Activated T-cell treated with anti-CD3 and anti-CD28 coated beads, Interleukin-2, amount 50 U/mL, for 1 hour (primary cell): ENCODE measurements around the gene SUSD5.
"Not testable (repeated sequence)": the region's sequence is repeated elsewhere in the genome, so short reads cannot be mapped to it uniquely, and the experiment has no call there.

Experiments
- DNase-seq: peaks from one replicate; pipeline ENCODE4 v3.0.0-alpha.2; 2020

SUSD5 gene

DNA sequence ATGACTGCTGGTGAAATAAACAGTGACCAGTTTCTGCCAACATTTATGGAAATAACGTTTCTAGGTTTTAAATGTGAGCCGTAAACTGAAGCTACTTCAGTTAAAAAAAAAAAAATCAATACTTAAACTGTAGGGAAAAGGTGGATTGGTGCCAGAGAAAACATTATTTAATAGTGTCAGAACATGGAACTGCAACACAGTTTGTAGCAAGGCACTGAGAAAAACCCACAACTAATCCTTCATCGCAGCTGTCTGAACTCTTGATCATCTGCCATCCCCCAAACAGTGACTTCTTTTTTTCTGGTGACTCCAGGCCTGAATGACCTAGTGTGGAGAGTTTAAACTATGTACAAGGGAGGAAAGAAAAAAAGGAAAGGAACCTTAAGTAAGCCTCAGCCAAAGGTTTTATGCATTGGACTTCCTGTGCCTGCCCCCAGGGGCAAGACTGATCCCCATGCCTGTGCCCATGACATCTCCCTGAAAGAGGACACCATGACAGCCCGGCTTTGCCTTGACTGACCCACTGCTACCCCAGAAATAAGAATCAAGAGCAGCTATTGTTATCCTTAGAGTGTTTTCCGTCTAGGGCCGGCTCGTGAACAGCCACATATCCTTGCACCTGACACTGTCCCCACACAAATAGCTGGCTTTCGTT lies 71.7 kb downstream of the SUSD5 start:
- no peak for DNase-seq

DNA sequence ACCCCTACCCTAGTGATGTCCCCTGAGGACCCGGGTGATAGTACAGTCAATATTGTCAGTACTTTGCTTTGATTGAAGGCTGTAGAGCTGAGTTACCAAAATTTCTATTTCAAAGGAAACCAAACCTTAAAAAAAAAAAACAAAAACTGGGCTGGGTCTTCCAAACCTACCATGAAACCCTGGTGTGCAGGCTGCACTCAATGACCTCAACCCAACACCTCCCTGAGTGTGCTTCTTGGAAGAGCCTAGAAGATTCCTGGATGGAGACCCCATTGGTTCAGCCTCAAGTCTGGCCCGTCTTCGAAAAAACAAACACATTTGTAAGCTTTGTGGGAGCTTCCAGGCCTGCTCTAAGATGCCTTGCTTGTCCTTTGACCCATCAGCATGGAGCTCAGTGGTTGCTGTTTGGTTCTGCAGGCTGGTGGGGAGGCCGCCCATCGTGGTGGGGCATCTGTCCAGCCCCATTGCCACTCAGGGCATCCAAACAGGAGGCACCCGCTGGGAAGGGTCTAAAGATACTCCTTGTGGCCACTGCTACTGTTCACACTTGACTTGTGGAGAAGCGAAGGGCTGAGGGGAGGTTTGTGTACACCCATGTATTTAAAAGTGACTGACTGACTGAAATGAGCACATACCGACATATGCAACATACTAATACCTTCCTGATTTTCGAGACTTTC lies 72.6 kb downstream of the SUSD5 start:
- no peak for DNase-seq

DNA sequence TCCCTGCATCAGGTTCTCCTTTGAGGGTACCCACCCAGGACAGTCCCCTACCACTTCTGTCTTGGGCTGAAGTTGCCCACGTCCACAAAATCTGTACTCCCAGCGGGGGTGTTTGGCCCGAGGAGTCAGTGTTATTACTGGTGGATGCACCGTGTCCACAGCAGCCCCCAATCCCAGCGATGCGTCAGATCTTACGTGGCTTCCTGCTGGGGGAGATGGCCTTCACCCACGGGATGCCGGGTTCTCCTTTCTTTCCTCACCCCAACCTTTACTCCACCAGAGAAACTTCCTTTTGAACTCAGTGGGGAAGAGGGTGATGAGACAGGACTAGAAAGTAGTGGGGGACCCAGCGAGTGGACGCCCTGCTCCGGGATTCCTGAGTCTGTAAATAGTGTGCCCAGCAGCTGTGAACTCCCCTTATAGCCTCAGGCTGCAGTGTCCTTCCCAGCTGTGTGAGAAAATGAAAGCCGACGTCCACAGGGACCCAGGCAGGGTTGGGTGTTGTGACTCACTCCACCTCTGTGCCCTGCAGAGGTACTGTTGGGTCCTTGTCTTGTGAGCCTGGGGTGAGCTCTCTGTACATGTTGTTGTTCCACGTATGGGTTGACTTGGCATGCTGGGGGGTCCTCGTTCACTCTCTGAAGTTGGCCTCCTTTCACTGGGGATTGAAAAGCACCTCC lies 73.2 kb downstream of the SUSD5 start:
- DNase-seq = no peak

DNA sequence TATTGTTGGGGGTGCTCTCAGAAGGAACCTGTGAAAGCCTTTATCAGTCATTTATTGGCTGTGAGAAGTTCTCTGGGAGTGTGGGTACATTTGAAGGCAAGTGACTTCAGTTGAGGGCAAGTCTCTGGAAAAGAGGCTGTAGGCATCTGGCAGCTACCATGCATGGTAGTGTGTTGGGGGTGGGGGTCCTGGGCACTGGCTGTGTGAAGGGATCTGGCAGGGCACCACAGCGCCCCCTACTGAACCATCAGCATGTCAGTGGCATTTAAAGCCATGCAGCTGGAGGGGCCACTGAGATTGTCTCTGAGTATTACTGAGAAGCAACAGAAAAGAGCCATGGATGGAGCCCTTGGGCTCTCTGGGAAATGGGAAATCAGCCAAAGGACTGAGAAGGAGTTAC lies 74.2 kb downstream of the SUSD5 start:
- DNase-seq = peak; percentile 28

DNA sequence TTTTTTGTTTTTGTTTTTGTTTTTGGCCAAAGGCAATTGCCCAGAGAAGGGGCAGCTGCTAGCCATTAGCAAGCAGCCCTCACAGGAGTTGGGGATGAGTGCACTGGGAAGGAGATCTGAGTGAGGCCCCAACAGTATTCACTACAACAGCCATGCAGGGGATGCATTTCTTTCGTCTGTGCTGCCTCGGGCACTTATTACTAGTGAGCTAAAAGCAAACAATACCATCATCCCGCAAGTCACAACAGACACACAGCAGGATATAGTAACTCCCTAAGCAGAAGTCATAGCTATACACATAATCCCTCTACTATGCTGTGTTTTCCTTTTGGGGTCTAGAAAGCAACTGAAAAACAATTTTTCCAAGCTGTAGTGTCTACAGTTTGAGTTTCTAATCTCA lies 77.6 kb downstream of the SUSD5 start:
- no peak for DNase-seq

DNA sequence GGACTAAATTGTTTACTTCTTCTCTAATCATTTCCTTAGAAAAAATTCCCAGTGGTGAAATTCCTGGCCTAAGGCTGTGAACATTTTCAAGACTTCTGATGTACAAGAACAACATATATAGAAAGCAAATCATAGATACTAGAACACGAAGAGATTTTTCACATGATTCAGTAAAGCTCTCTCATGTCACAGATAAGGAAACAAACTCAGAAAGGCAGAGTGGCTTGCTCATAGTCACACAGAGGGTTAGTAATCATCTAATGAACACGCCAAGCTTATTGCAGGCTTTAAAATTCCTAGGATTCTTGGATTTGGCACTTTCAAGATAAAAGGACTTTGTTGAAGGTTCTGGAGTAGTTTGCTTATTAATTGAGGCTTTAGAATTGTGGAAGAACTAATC lies 78.6 kb downstream of the SUSD5 start:
- DNase-seq = no peak

DNA sequence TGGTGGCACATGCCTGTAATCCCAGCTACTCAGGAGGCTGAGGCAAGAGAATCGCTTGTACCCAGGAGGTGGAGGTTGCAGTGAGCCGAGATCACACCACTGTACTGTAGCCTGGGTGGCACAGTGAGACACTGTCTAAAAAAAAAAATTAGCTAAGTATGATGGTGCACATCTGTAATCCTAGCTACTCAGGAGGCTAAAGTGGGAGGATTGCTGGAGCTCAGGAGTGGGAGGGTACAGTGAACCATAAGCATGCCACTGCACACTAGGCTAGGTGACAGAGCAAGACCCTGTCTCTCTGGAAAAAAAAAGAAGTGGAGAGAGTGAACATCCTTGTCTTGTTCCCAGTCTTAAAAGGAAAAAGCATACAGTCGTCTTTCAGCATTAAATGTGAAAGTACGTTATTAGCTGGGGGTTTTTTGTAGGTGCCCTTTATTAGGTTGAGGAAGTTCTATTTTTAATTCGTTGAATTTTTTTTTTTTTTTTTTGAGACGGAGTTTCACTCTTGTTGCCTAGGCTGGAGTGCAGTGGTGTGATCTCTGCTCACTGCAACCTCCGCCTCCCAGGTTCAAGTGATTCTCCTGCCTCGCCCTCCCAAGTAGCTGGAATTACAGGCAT lies 79.5 kb downstream of the SUSD5 start:
- DNase-seq = not testable (repeated sequence)

DNA sequence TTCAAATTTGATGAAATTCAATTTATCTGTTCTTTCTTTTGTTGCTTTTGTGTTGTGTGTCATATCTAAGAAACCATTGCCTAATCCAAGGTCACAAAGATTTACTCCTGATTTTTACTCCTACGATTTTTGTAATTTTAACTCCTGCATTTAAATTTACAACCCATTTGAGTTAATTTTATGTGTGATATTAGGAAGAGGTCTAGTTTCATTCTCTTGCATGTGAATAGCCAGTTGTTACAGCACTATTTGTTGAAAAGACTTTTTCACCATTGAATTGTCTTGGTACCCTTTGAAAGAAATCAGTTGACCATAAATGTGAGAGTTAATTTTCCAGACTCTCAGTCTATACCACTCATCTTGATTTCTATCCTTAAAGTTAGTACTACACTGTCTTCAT lies 80.9 kb downstream of the SUSD5 start:
- no peak for DNase-seq

DNA sequence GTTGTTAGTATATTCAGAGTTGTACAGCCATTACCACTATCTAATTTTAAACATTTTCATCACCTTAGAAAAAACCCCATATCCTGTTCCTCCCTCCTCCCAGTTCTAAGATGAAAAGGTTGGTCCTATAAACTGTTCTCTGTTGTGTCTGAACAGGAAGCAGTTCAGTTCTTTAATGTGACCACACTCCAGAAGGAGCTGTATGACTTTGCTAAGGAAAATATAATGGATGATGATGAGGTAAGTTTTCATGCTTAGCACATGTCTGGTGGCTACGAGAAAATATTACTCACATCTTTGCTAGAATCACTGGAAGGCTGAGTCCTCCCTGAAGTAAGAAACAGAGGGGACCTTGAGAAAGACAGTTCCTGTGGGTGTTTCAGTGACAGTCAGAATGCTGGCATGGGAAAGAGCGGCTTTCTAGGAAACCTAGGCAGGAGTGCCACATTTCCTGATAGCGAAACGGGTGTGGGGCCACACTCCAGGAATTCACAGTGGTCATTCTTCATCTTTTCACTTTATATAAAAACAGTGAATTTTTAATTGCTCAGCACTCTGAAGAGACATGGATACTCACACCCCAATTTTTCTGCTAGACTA lies 84.5 kb downstream of the SUSD5 start:
- DNase-seq = no peak

DNA sequence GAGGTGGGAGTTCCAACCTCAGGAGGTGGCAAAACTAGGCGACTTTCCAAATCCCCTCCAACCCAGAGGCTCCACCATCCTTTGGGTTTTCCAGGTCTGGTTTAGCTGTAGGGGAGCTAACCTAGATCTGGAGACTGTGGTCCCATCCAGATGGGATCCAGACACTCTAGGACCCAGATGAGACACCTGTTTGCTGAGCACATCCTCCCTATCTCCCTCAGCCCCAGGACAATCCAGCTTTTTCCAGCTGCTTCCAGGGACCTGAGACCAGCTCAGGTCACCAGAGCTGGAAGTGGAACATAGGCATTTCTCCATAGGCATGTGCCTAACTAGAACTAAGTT lies 86.6 kb downstream of the SUSD5 start:
- DNase-seq = no peak

DNA sequence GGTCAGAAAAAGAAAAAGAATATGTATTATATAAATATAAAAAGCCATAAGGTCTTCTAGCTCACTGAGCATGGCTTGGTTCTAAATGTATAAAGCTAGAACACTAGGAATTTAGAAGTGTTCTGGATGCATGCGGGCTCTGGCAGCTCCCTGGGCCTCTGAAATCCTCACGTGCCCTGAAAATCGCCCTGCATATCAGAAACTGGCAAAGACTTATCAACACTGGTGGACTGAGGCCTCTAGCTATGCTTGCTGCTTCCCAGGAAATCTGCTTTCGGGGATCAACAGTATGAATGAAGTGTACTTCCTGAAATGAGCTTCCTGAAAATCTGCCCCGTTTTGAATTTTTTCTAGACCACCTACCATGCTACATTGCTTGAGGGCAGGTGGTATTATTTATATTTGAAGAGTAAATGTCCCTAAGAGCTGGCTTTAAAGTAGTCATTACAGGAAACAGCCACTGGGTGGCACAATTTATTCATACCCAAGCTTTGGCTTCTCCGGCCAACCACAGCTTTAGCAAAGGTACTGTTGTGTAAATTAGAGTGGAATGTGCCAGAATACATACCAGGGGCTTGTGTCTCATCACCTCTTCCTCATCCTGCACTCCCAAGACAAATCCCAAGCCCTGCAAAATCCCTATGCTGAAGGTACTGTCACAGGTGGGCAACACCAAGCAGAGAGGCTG lies 87.1 kb downstream of the SUSD5 start:
- DNase-seq = peak; percentile 22

DNA sequence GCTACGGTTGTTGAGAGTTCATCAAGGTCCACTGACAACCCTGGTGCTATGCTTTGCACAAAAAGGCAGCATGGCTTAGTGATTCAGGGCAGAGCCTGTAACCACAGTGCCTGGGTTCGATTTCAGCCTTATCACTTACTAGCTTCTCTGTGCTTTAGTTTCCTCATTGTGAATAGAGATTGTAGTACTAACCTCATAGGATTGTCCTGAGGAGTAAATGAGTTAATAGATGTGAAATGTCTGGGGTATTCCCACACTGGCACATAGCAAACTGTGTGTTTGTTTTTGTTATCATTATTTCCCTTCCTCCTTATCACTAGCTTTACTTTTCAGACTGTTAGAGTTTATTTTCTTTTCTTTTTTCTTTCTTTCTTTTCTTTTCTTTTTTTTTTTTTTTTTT lies 88.5 kb downstream of the SUSD5 start:
- no peak for DNase-seq

DNA sequence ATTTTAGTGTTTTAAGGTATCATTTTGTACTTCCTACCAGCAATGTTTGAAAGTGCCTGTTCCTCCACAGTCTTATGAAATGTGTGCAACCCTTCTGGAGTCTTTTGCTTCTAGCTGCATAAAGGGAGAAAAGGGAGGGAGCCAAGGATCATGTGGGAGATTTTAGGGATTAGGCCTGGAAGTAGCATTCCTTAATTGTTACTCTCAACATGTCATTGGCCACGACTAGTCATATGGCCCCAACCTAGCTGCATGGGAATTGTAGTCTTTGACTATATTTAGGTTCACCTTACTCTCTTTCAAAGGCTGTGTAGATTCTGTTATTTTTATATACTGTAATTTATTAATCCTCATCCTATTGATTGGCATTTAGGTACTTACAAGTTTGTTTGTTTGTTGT lies 89.9 kb downstream of the SUSD5 start:
- DNase-seq = no peak

DNA sequence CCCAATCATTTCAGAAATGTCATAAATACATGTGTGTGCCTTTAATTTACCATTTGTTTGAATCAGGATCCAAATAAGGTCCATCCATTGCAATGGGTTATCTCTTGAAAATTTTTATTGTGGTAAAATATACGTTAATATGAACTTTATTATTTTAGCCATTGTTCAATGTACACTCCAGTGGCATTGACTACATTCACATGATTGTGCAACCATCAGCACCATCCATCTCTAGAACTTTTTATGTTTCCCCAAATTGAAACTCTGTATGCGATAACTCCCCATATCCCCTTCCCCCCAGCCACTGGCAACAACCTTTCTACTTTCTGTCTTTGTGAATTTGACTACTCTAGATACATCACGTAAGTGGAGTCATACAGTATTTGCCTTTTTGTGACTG lies 92.8 kb downstream of the SUSD5 start:
- DNase-seq = no peak

DNA sequence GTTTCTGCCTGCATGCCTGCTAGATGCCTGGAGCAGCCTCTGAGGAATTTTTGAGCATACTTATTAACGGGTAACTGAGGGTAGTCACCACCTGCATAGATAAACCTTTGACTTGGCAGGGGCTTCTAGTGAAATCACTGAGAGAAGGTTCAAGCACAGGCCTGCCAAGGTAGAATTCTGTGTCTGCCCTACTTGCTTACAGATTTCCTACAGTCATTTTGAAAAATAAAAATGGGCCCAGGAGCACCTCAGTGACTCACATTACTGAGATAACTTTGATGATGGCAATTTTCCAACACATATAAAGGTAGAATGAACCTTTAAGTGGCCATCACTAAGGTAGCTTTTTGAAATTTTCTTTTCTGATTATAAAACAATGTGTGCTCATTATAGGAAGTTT lies 94.0 kb downstream of the SUSD5 start:
- no peak for DNase-seq

DNA sequence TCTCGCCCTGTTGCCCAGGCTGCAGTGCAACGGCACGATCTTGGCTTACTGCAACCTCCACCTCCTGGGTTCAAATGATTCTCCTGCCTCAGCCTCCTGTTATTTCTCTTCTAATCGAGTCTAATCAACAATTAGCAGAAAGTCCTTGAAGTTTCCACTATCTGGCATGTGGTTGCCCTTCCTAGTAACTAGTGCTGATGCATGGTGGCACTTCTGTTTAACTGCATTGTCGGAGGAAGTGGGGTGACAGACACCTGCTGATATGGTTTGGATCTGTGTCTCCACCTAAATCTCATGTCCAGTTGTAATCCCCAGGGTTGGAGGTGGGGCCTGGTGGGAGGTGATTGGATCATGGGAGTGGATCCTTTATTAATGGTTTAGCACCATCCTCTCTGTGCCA lies 95.6 kb downstream of the SUSD5 start:
- DNase-seq = no peak

DNA sequence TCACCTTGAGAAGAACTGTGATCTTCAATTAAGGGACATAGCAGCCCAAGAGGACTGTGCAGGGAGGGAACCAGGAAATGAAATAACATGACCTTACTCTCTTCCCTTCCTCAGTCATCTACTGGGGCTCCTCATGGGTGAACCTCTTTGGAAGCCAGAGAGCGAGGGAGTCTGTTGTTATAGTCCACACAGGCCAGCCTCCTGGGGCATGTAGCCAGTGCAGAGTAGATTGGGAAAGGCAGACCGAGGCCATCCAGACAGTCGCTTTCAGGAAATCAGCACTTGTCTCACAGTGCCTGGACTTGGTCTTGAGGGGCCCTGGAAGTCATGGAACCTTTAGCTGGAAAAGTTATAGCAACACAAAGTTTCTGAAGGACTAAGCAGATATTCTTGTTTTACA lies 98.7 kb downstream of the SUSD5 start:
- DNase-seq = no peak

DNA sequence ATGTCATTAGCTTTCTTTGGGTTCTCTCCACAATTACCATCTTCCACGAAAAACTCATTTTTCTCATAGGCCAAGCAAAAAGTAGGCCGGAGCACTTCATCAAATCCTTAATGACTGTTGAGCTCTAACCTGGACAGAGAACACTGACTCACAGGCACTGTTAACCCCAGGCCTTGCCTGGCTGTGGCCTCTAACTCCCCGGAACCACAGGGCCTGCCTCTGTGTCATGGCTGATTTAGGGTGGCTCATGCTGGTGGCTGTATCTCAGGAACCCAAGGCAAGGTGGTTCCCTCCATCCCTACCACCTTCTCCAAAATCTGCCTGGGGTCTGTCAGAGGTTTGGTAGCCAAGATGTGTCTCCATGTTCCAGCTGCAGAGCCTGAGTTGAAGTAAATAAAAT lies 101.1 kb downstream of the SUSD5 start:
- DNase-seq = no peak

DNA sequence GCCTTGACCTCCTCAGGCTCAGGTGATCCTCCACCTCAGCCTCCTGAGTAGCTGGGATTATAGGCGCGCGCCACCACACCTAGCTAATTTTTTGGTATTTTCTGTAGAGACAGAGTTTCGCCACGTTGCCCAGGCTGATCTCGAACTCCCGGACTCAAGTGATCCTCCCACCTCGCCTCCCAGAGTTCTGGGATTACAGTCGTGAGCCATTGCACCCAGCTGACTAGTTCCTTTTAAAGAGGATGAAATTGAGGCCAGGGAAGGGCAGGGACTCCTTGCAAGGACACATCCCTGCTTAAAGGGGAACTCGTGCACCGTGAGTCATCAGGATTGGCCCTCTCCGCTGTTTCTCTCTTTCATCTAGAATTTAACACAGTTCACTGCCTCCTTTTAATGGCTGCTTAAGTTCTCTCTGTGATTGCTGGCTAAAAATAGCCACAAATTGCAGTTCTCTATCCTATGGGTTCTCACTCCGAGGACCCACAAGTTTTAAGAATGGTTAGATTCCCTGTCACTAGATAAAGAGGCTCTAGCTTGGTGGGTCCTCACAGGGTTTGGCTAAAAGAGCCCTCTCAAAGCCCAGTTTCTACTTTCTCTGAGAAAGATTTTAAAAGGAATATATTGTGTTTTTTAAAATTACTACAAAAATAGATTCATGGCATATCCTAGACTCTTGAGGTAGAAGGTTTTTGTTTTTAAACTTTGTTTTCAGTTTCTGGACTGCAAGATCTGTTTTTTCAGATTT lies 103.4 kb downstream of the SUSD5 start:
- DNase-seq = no peak

DNA sequence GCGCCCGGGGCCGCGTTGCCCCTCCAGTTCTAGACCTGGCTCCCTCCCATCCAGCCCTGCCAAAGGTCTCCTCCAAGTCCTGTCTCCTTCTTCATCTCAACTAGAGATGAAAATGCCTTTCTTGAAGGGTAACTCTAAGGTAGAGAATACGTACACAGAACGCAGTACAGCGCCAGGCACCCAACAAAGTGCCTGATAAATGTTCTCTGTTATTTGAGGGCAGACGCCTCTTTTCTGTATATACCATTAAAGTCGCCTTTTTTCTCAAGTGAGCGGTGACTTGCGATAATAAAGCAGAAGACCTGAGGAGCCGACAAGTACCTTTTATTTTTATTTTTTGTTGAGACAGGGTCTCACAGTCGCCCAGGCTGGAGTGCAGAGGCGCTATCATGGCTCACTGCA lies 104.0 kb downstream of the SUSD5 start:
- no peak for DNase-seq

DNA sequence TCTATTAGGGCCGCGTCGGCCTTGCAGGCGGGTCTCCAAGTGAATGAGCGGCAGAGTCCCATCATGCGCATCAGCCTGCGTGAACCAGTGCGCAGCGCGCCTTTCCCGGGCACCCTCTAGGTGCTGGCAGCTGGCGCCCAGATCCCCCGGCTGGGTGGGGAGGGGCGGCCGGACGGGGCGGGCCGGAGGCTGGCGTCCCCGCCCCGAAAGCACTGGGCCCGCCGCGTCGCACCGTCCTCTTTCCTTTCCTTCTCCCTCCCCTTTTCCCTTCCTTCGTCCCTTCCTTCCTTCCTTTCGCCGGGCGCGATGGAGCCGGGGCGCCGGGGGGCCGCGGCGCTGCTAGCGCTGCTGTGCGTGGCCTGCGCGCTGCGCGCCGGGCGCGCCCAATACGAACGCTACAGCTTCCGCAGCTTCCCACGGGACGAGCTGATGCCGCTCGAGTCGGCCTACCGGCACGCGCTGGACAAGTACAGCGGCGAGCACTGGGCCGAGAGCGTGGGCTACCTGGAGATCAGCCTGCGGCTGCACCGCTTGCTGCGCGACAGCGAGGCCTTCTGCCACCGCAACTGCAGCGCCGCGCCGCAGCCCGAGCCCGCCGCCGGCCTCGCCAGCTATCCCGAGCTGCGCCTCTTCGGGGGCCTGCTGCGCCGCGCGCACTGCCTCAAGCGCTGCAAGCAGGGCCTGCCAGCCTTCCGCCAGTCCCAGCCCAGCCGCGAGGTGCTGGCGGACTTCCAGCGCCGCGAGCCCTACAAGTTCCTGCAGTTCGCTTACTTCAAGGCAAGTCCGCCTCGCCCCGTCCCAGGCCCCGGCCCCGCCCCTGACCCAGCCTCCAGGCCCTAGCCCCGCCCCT lies 104.6 kb downstream of the SUSD5 start, which contains the start of gene CRTAP:
CRTAP (plus strand) TSS at position 243 of the 850 bp plus-strand sequence; CDS start at position 307, 64 bp downstream.
- DNase-seq = peak; percentile 88
